ENCODE measurements around the gene RANBP6.

Gene RANBP6

GRCh38 chr9:6006749-6007057, 8.7 kb downstream of the RANBP6 start:
- DNase-seq: peak; percentile 80

DNA sequence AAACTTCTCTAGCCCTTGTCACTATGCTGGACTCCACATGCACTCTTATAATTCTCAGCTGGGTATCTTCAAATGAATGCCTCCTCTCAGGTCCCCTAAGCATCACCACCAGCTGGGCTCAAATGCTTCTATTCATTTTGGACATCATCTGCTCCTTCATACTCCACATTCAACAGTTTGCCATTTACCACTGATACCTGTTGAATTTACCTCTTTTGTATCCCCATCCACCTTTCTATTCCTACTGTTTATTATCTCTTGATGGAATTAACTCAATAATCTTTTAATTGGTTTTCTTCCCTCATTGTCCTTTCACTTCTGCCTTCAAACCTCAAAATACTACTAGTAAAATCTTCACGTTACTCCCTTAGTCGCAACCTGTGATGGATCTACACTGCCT, 14.5 kb downstream of the RANBP6 start:
- DNase-seq: no peak

DNA sequence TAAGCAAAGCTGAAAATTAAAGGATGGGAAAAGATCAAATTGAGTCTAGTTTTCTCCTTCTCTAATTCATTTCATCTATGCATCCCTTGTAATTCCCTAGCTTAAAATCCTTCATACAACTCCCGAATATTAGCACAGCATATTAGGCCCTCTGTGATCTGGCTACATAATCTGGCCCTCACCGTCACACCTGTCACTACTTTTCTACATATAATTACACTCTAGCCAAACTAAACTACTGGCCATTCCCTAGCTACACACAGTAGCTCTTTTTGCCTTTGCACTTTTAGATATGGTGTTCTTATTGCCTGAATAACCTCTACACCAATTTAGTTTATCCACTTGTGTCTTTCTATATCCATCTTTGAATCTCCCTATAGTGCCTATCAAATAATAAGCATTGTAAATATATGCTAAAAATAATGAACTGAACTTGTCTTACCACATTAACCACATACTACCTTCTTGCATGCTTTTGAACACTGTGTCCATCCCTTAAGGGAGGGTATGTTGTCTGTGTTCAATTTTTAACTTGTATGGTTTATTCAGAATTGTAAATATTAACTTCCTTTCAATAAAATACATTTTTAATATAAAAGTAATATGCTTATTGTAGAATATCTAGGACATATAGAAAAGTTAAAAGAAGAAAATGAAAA, 15.9 kb downstream of the RANBP6 start:
- no peak for DNase-seq

DNA sequence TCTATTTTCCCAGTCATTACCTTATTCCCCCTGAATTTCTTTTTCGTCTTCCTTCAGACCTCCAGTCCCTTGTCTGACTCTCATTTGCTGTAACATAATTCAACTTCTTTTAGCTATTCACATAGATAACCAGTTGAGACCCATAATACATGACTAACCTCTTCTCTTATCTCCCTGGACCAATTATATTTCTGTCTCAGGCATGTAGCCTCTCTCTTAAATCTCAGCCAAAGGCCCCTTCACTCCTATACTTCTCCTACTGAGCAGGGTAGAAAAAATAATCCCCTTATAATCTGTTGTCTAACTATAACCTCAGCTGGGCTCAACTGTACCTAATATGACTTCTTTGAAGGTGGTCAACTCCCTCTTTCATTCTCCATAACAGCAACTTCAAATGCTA, 20.9 kb downstream of the RANBP6 start:
- no peak for DNase-seq

GRCh38 chr9:5988265-5988664, 27.2 kb downstream of the RANBP6 start:
- no peak for DNase-seq

- DNase-seq: no peak
These were observed 32.4 kb downstream of the RANBP6 start for GRCh38 chr9:5983042-5983441.

DNA sequence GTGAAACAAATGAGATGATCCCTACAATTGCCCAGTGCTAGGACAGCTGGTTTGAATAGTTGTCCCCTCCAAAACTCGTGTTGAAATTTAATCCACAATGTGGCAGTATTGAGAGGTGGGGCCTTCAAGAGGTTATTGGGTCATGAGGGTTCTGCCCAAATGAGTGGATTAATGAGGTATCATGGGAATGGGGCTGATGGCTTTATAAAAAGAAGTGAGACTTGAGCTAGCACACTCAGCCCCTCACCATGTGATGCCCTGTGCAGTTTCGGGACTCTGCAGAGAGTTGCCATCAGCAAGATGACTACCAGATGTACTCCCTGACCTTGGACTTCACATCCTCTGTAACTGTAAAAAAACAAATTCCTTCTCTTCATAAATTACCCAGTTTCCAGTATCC, 33.1 kb downstream of the RANBP6 start:
- no peak for DNase-seq

- DNase-seq: no peak
These were observed 36.9 kb downstream of the RANBP6 start for GRCh38 chr9:5978523-5978922.

DNA sequence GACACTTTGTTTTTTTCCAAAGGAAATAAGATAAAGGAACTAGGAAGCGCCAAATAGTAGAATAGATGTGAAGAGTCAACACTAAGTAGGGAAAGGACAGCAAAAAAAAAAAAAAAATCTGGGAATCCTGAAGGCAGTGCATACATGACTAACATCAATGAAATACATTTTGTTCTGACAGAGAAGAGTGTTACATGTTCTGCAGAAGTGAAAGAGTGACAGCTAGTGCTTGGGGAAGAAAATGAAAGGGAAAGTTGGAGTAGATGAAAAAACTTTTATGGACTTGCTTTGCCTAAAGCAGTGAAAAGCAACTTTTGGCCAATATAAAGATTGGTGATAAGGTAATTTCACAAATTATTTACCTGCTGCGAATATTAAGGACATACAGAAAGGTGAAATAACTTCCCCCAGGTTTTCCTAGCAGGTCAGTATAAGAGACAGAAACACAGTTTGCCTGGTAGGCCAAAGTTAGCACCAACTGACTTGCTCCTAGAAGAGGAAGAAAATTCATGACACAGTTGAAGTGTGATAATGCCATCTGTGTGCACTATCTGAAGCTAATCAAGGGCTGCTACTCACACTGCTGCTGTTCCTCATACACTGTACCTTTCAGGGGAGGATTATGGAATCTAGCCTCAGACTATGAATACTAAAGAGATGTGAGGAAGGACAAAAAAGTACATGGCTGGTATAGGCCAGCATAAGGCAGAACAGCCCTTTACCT, 38.6 kb downstream of the RANBP6 start:
- DNase-seq: no peak

GRCh38 chr9:5971740-5972139, 43.7 kb downstream of the RANBP6 start:
- no peak for DNase-seq
